NCI-H187 (cell line): ENCODE measurements around the gene MGMT.

Experiments
- DNase-seq, 2 experiments: peaks; one replicate each; lab custom pipeline; 2025; lab: John Stamatoyannopoulos, UW

MGMT gene

GRCh38 chr10:129760416-129760815 lies 293.4 kb downstream of the MGMT start:
- DNase-seq, result no peak

- DNase-seq, result no peak
These were observed 294.3 kb downstream of the MGMT start for GRCh38 chr10:129761197-129761972.

GRCh38 chr10:129761981-129762956 lies 295.2 kb downstream of the MGMT start:
- DNase-seq, result no peak

GRCh38 chr10:129764011-129764900 lies 297.2 kb downstream of the MGMT start:
- DNase-seq, result no peak

- DNase-seq, result no peak
These were observed 298.0 kb downstream of the MGMT start for GRCh38 chr10:129764901-129765663.

- no peak for DNase-seq
These were observed 298.9 kb downstream of the MGMT start for GRCh38 chr10:129765664-129766550.

- no peak for DNase-seq
These were observed 299.8 kb downstream of the MGMT start for GRCh38 chr10:129766611-129767550.

GRCh38 chr10:129767751-129768150 lies 300.7 kb downstream of the MGMT start:
- no peak for DNase-seq

GRCh38 chr10:129768437-129769355 lies 301.7 kb downstream of the MGMT start:
- DNase-seq, result no peak

- DNase-seq, result no peak
These were observed 302.5 kb downstream of the MGMT start for GRCh38 chr10:129769381-129770116.

GRCh38 chr10:129770286-129770685 lies 303.2 kb downstream of the MGMT start:
- no peak for DNase-seq

- DNase-seq, result no peak
These were observed 304.0 kb downstream of the MGMT start for GRCh38 chr10:129771024-129771423.

- no peak for DNase-seq
These were observed 304.5 kb downstream of the MGMT start for GRCh38 chr10:129771576-129771975.

GRCh38 chr10:129771991-129772431 lies 305.0 kb downstream of the MGMT start:
- no peak for DNase-seq

GRCh38 chr10:129772468-129773358 lies 305.7 kb downstream of the MGMT start:
- no peak for DNase-seq
